B cell (primary cell): ENCODE results near the gene MBNL1.

Experiments used
- CTCF ChIP-seq: fragments of 200-600 bp; IDR thresholded peaks from one replicate; pipeline ENCODE4 v1.8.0; 2022; ENCODE audit warnings: antibody characterized with exemption, mild to moderate bottlenecking
- EZH2 ChIP-seq: IDR thresholded peaks from 2 replicates; pipeline ENCODE4 v1.6.1; 2012; ENCODE audit warnings: borderline replicate concordance, low read depth, mild to moderate bottlenecking, moderate library complexity, low read length; ENCODE audit not compliant: insufficient read depth, poor library complexity, severe bottlenecking

- TF ChIP-seq CTCF = no peak
- no peak for TF ChIP-seq EZH2
These were observed 41.0 kb downstream of the MBNL1 start for GRCh38 chr3:152309535-152310307.
